Spinal cord (tissue), 10 donors: ENCODE results near the gene EVX1. TPM values are rescaled to one million over a fixed set of nuclear protein-coding genes. Genes with fewer than 3 reads are reported as not detected.

Experiments used
- DNase-seq, 6 donors: peaks; one replicate each; pipeline versions ENCODE4 v3.0.0 to v3.0.0-alpha.2; 2013 to 2015; ENCODE audit warnings: low spot score in 6 of 6, low read depth in 4 of 6
- H3K27ac ChIP-seq: one replicate; pipeline ENCODE4 v1.5.1; 2013; ENCODE audit warnings: low read depth, low read length, control low read depth
- H3K27me3 ChIP-seq: one replicate; pipeline ENCODE4 v1.6.1; 2013; ENCODE audit warnings: low read length; ENCODE audit not compliant: control insufficient read depth, insufficient read depth
- H3K36me3 ChIP-seq: one replicate; pipeline ENCODE4 v1.6.1; 2013; ENCODE audit warnings: low read length; ENCODE audit not compliant: control insufficient read depth, insufficient read depth
- H3K4me1 ChIP-seq: one replicate; pipeline ENCODE4 v1.6.1; 2013; ENCODE audit warnings: low read length; ENCODE audit not compliant: control insufficient read depth, insufficient read depth
- H3K4me3 ChIP-seq: one replicate; pipeline ENCODE4 v1.5.1; 2013; ENCODE audit warnings: low read depth, low read length, control low read depth
- H3K9me3 ChIP-seq: one replicate; pipeline ENCODE4 v1.6.1; 2013; ENCODE audit warnings: low read length; ENCODE audit not compliant: control insufficient read depth, insufficient read depth
- WGBS: methylation state at CpG from one replicate; pipeline ENCODE4 v1.1.5; 2013; ENCODE audit warnings: missing lambda C conversion rate; ENCODE audit not compliant: insufficient coverage; 5-methylcytosine and 5-hydroxymethylcytosine counted together
- polyA plus RNA-seq, 2 donors: library from polyadenylated mRNA; unstranded; fragments of 120-200 nt; gene quantifications; one replicate each; pipeline ENCODE4 v1.2.1, GENCODE V29; 2013; ENCODE audit not compliant: insufficient read length in 2 of 2
- total RNA-seq, 2 donors: library from RNA; depleted of rRNA in 1 of 2; stranded (reverse); fragments of 120-200 nt in 1 of 2; fragments of >200 nt in 1 of 2; gene quantifications; one replicate each; pipeline versions ENCODE4 v1.2.3 to v1.2.4, GENCODE V29; 2013 to 2014
- donor health status: healthy.

The EVX1 gene
- total and polyA plus RNA-seq, 4 donors = 0.11 to 1.3 (median 0.59) TPM; not detected in 1

DNA sequence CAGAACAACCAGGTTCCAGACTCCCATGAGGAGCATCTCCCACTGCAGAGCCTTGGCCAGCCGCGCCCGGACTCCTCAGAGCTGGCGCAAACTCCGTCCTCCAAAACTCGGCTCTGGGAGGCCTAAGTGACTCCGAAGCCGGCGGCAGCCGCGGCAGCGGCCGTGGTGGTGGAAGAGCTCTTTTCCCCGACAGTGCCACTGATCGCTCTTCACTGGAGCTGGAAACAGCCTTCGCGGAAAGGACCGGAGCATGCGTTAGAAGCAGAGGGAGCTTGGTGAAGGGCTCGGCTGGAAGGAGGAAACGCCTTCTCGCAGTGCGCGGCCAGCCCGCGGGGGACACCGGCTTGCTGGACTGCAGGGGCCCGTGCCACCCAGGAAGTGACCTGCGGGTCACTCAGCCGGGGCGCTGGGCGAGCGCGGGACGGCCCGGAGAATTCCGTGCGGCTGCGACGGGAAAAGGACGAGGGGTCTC is 37.7 kb upstream of the EVX1 start:
- peak in 1 of 6 donors; percentile 50 for DNase-seq
- WGBS = 1% methylated on average over 41 of the region's 41 CpGs

GRCh38 chr7:27205325-27206280 is 37.0 kb upstream of the EVX1 start:
- Histone ChIP-seq H3K4me1 (peaks cover 20% of the 10 kb centered on the region), H3K9me3 (no peaks in the 10 kb centered on the region)
- DNase-seq = peak in 1 of 6 donors; percentile 32

More for the DNA sequence above, 37.7 kb upstream of the EVX1 start:
- Histone ChIP-seq H3K27ac (no peak overlapping the region), H3K4me3 (no peak overlapping the region), H3K9me3 (no peaks in the 10 kb centered on the region), H3K27me3 (peaks cover 98% of the 10 kb centered on the region), H3K36me3 (no peaks in the 10 kb centered on the region), H3K4me1 (peaks cover 21% of the 10 kb centered on the region)

GRCh38 chr7:27207348-27207985 is 35.1 kb upstream of the EVX1 start:
- H3K9me3 ChIP-seq = no peaks in the 10 kb centered on the region

More at GRCh38 chr7:27205325-27206280, 37.0 kb upstream of the EVX1 start:
- no peaks in the 10 kb centered on the region for H3K36me3 ChIP-seq
- H3K4me3 ChIP-seq = no peak overlapping the region
- peaks cover 99% of the 10 kb centered on the region for H3K27me3 ChIP-seq
- H3K27ac ChIP-seq = no peak overlapping the region
- WGBS = under 1% methylated on average over 36 of the region's 52 CpGs

GRCh38 chr7:27208998-27209397 is 33.6 kb upstream of the EVX1 start:
- no peaks in the 10 kb centered on the region for H3K36me3 ChIP-seq
- H3K27ac ChIP-seq = no peak overlapping the region
- H3K9me3 ChIP-seq = no peaks in the 10 kb centered on the region
- no peak for DNase-seq
- peaks cover 99% of the 10 kb centered on the region for H3K27me3 ChIP-seq
- H3K4me3 ChIP-seq = no peak overlapping the region
- WGBS = 79% methylated on average over 4 of the region's 4 CpGs
- H3K4me1 ChIP-seq = peaks cover 33% of the 10 kb centered on the region

More at GRCh38 chr7:27207348-27207985, 35.1 kb upstream of the EVX1 start:
- WGBS = 31% methylated on average over 3 of the region's 7 CpGs
- peaks cover 99% of the 10 kb centered on the region for H3K27me3 ChIP-seq
- no peak for DNase-seq
- no peak overlapping the region for H3K27ac ChIP-seq
- no peaks in the 10 kb centered on the region for H3K36me3 ChIP-seq
- no peak overlapping the region for H3K4me3 ChIP-seq
- H3K4me1 ChIP-seq = peaks cover 18% of the 10 kb centered on the region

GRCh38 chr7:27209933-27210440 is 32.6 kb upstream of the EVX1 start:
- H3K9me3 ChIP-seq = no peaks in the 10 kb centered on the region
- H3K27me3 ChIP-seq = peaks cover 99% of the 10 kb centered on the region
- H3K4me1 ChIP-seq = peaks cover 32% of the 10 kb centered on the region
- DNase-seq = no peak
- H3K27ac ChIP-seq = no peak overlapping the region
- WGBS = 42% methylated on average over 10 of the region's 11 CpGs
- H3K36me3 ChIP-seq = no peaks in the 10 kb centered on the region
- no peak overlapping the region for H3K4me3 ChIP-seq

GRCh38 chr7:27210441-27211083 is 32.0 kb upstream of the EVX1 start:
- Histone ChIP-seq H3K4me3 (peak overlapping the region; percentile 24), H3K9me3 (no peaks in the 10 kb centered on the region), H3K27ac (no peak overlapping the region), H3K4me1 (peaks cover 26% of the 10 kb centered on the region), H3K27me3 (peaks cover 99% of the 10 kb centered on the region), H3K36me3 (no peaks in the 10 kb centered on the region)
- peak in 2 of 6 donors; percentile 75 to 86 for DNase-seq
- 6% methylated on average over 29 of the region's 32 CpGs for WGBS

DNA sequence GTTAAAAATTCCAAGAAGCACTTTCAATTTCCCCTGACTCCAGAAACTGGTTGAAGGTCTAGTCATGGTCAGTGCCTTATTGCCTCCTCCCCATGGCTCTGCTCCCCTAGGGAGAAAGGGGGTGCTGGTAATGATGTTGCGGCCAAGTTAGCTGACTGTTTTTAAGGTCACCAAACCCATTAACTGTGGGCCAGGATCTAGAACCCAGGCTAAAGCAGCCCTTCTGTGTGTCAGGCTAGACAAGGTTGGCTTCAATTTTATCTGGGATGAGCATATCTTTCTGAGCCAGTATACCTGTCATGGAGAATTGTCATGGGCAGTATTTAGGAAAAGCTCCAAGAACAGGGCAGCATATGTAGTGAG is 31.5 kb upstream of the EVX1 start:
- no peak overlapping the region for H3K27ac ChIP-seq
- no peak overlapping the region for H3K4me3 ChIP-seq
- WGBS = no CpG with 5 or more reads among the region's 1 CpG
- no peaks in the 10 kb centered on the region for H3K9me3 ChIP-seq
- DNase-seq = peak in 1 of 6 donors; percentile 14
- peaks cover 26% of the 10 kb centered on the region for H3K4me1 ChIP-seq
- no peaks in the 10 kb centered on the region for H3K36me3 ChIP-seq
- peaks cover 99% of the 10 kb centered on the region for H3K27me3 ChIP-seq

DNA sequence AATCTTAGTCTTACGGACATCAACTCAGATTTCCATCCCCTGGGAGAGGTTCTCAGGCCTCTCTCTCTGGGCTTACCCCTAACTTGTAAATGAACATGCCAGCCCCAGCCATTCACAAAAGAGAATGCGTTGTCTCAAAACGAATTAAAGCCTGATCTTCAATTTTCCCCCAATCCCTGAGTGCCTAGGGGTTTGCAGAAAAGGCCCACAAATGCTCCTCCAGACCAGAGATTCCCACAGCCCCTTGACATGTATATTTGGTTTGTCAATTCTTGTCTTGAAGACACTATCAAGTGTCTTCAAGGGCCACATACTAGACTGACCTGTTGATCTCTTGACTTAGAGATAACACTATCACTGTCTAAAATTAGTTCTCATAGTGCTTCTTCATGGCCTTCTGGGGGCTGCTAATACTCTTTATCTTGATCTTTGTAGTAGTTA is 30.8 kb upstream of the EVX1 start:
- Histone ChIP-seq H3K9me3 (no peaks in the 10 kb centered on the region), H3K27ac (no peak overlapping the region), H3K4me3 (no peak overlapping the region), H3K27me3 (peaks cover 99% of the 10 kb centered on the region), H3K4me1 (peaks cover 26% of the 10 kb centered on the region), H3K36me3 (no peaks in the 10 kb centered on the region)
- peak in 1 of 6 donors; percentile 24 for DNase-seq
- WGBS = 8% methylated on average over 2 of the region's 3 CpGs
